Gastroesophageal sphincter (tissue), 3 donors: ENCODE results near the gene RAB28.

Experiments
- POLR2A ChIP-seq, 2 donors: fragments of 450-650 bp; IDR thresholded peaks; one replicate each; pipeline ENCODE4 v1.6.1; 2017; ENCODE audit warnings: antibody characterized with exemption in 2 of 2, mild to moderate bottlenecking in 2 of 2, moderate library complexity in 1 of 2
- POLR2AphosphoS5 ChIP-seq: sonication (generic); formaldehyde crosslinking; IDR thresholded peaks from one replicate; pipeline ENCODE4 v1.6.1; 2017; ENCODE audit warnings: antibody characterized with exemption
- TF ChIP-seq, protein P1 (sequence below), 4 experiments: fragments of 200-600 bp in 2 of 4; fragments of 450-650 bp in 2 of 4; sonication (generic) in 1 of 4; IDR thresholded peaks; one replicate each; pipeline ENCODE4 v1.5.1; 2017 to 2019; ENCODE audit warnings: antibody characterized with exemption in 4 of 4, mild to moderate bottlenecking in 2 of 4, moderate library complexity in 2 of 4

DNA sequence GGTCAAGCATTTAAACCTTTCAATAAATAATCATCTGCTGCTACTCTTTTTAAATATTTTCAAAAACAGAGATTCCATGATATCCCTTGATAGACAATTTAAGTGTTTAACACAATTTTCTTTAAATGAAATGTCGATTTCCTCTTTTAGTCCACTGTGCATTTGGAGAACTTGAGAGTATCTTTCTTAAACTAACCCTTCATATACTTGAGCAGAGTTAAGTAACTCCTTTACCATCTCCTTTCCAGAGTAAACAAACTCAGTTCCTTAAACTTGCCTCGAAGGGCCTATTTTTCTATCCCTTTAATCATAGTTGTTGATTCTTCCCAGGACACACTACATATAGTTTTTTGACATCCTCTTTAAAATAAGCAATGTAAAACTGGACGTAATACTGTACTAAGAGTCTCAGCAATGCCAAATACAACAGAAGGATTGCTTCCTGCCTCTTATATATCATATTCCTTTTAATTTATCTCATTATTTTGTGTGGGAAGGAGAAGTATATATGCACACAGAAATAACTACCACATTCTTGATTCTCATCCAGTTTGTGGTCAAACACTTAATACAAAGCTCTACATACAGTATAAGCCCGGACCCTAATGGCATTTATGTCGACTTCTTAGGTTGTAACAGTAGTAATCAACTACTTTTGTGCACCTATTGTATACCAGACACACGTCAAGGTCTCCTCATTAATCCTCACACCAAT is 22.8 kb downstream of the RAB28 start:
- TF ChIP-seq, protein P1, sequence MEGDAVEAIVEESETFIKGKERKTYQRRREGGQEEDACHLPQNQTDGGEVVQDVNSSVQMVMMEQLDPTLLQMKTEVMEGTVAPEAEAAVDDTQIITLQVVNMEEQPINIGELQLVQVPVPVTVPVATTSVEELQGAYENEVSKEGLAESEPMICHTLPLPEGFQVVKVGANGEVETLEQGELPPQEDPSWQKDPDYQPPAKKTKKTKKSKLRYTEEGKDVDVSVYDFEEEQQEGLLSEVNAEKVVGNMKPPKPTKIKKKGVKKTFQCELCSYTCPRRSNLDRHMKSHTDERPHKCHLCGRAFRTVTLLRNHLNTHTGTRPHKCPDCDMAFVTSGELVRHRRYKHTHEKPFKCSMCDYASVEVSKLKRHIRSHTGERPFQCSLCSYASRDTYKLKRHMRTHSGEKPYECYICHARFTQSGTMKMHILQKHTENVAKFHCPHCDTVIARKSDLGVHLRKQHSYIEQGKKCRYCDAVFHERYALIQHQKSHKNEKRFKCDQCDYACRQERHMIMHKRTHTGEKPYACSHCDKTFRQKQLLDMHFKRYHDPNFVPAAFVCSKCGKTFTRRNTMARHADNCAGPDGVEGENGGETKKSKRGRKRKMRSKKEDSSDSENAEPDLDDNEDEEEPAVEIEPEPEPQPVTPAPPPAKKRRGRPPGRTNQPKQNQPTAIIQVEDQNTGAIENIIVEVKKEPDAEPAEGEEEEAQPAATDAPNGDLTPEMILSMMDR (IDR thresholded peaks at IDR 0.05): no peak
- TF ChIP-seq POLR2AphosphoS5 (no peak), POLR2A (IDR thresholded peaks at IDR 0.05) (no peak)
